ENCODE results near the gene SLC41A3.

SLC41A3 gene

GRCh38 chr3:126082362-126083137 is 1.4 kb downstream of the SLC41A3 start:
- no peak for DNase-seq

GRCh38 chr3:126081618-126082361 is 2.1 kb downstream of the SLC41A3 start:
- H3K36me3 ChIP-seq: no peaks in the 10 kb centered on the region
- no peaks in the 10 kb centered on the region for H3K4me1 ChIP-seq
- TF ChIP-seq, protein P1, sequence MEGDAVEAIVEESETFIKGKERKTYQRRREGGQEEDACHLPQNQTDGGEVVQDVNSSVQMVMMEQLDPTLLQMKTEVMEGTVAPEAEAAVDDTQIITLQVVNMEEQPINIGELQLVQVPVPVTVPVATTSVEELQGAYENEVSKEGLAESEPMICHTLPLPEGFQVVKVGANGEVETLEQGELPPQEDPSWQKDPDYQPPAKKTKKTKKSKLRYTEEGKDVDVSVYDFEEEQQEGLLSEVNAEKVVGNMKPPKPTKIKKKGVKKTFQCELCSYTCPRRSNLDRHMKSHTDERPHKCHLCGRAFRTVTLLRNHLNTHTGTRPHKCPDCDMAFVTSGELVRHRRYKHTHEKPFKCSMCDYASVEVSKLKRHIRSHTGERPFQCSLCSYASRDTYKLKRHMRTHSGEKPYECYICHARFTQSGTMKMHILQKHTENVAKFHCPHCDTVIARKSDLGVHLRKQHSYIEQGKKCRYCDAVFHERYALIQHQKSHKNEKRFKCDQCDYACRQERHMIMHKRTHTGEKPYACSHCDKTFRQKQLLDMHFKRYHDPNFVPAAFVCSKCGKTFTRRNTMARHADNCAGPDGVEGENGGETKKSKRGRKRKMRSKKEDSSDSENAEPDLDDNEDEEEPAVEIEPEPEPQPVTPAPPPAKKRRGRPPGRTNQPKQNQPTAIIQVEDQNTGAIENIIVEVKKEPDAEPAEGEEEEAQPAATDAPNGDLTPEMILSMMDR (IDR thresholded peaks at IDR 0.05; ENCODE audit: low read depth, low read length): peak; percentile 48
- 0 out of 2 replicates have a peak, but pooled peaks cover 2% of the 10 kb centered on the region for H3K9me3 ChIP-seq
- no peak overlapping the region for H3K4me3 ChIP-seq (ENCODE audit: low read depth, low read length)
- peak; percentile 59 for DNase-seq
- H3K27me3 ChIP-seq: no peaks in the 10 kb centered on the region

More at GRCh38 chr3:126082362-126083137, 1.4 kb downstream of the SLC41A3 start:
- Histone ChIP-seq H3K4me1 (no peaks in the 10 kb centered on the region), H3K27me3 (no peaks in the 10 kb centered on the region), H3K4me3 (ENCODE audit: low read depth, low read length) (peak overlapping the region; percentile 69), H3K9me3 (0 out of 2 replicates have a peak, but pooled peaks cover 2% of the 10 kb centered on the region), H3K36me3 (no peaks in the 10 kb centered on the region)
- TF ChIP-seq, protein P1 (IDR thresholded peaks at IDR 0.05; ENCODE audit: low read depth, low read length): no peak

DNA sequence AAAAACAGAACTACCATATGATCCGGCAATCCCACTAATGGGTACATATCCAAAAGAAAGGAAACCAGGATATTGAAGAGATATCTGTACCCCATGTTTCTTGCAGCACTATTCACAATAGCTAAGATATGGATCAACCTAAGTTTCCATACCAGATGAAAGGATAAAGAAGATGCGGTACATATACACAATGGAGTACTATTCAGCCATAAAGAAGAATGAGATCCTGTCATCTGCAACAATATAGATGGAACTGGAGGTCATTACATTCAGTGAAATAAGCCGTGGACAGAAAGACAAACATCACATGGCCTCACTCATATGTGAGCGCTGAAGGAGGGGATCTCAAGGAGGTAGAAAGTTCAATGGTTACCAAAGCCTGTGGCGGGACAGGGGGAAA is 3.0 kb downstream of the SLC41A3 start:
- TF ChIP-seq, protein P1 (IDR thresholded peaks at IDR 0.05; ENCODE audit: low read depth, low read length): no peak
- H3K4me1 ChIP-seq: no peaks in the 10 kb centered on the region
- no peak for DNase-seq
- no peaks in the 10 kb centered on the region for H3K36me3 ChIP-seq
- H3K27me3 ChIP-seq: no peaks in the 10 kb centered on the region
- H3K4me3 ChIP-seq (ENCODE audit: low read depth, low read length): no peak overlapping the region
- H3K9me3 ChIP-seq: 0 out of 2 replicates have a peak, but pooled peaks cover 2% of the 10 kb centered on the region

DNA sequence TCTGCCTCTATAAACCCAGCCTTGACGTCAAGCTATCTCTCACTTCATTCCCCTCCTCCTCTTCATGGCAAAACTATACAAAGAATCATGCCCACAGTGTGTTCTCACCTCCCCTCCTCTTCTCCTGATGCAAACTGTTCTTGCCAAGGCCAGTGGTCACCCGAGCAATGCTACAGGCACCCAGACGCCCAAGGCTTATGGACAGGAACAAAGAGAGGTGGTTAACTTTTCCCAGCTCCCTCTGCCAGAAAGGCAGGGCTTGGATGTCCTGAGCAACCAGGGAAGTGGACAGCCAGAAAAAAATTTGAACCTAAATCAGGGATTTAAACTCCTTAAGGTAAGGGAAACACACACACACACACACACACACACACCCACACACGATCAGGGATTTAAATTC is 5.1 kb downstream of the SLC41A3 start:
- Histone ChIP-seq H3K36me3 (no peaks in the 10 kb centered on the region), H3K4me1 (no peaks in the 10 kb centered on the region), H3K4me3 (ENCODE audit: low read depth, low read length) (no peak overlapping the region), H3K9me3 (0 out of 2 replicates have a peak, but pooled peaks cover 2% of the 10 kb centered on the region), H3K27me3 (no peaks in the 10 kb centered on the region)
- DNase-seq: no peak
- TF ChIP-seq, protein P1 (IDR thresholded peaks at IDR 0.05; ENCODE audit: low read depth, low read length): no peak

DNA sequence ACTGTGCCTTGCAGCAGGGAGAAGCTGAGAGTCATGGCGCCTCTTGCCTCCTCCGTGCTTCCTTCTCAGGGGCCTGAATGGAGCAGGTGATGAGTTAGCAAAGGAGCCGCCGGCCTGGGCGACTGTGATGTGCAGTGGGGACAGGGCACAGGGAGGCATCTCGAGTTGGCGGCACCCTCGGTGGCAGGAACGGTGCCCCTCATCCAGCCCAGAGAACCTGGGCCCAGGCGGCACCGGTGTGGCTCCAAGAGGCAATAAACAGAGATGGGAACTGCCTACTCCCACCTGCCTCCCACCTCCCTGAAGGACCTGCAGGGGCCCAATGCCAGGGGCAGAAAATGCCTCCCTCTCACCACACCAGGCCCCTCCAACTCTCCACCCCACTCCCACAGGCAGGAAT is 6.2 kb downstream of the SLC41A3 start:
- TF ChIP-seq, protein P1 (IDR thresholded peaks at IDR 0.05; ENCODE audit: low read depth, low read length): no peak
- H3K27me3 ChIP-seq: no peaks in the 10 kb centered on the region
- H3K36me3 ChIP-seq: no peaks in the 10 kb centered on the region
- no peak for DNase-seq
- 0 out of 2 replicates have a peak, but pooled peaks cover 2% of the 10 kb centered on the region for H3K9me3 ChIP-seq
- no peak overlapping the region for H3K4me3 ChIP-seq (ENCODE audit: low read depth, low read length)
- H3K4me1 ChIP-seq: no peaks in the 10 kb centered on the region
